ENCODE data around the gene MRPS24.

DNA sequence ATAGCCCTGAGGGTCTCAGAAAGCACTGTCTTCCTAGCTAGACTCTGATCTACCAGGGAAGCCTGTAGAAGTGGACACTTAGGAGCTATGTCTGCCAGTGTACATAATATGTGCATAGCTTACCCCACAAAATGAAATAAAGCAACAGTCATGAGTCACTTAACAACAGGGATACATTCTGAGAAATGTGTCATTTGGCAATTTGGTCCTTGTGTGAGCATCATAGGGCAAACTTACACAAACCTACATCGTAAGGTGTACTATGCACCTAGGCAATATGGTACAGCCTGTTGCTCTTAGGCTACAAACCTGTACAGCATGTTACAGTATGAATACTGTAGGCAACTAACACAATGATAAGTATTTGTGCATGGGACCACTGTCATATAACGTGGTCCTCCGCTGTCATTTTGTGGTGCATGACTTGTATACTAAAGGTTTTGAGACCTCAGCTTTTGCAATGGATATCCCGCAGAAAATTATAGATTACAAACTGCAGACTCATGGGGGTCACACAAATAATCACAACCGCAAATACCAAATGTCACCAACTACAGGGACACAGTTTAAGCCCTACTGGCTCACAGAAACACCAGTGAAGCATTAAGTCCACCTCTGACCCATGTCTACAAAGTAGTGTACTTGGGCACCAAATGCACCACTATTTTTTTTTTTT lies 35.4 kb upstream of the MRPS24 start:
- TF ChIP-seq CTCF (IDR thresholded peaks at IDR 0.05 in 4 of 5, conservative IDR thresholded peaks at IDR 0.05 in 1 of 5) (no peak), POLR2A (IDR thresholded peaks at IDR 0.05) (no peak)

All from gastrocnemius medialis (tissue), 4 donors.